Activated naive CD8-positive, alpha-beta T cell treated with anti-CD3 and anti-CD28 coated beads for 36 hours (primary cell): Measurements from ENCODE around the gene MLLT11. TPM values are rescaled to one million over a fixed set of nuclear protein-coding genes. Genes with fewer than 3 reads are reported as not detected.
A peak's percentile ranks its signal among the peaks of the same experiment; 100 is the strongest.

Source experiments
- DNase-seq: peaks from one replicate; pipeline ENCODE4 v3.0.0; 2021
- H3K27ac Mint-ChIP-seq: one replicate; pipeline ENCODE4 v1.8.0; 2022; ENCODE audit warnings: mild to moderate bottlenecking, moderate library complexity, mixed read lengths
- H3K27me3 Mint-ChIP-seq: one replicate; pipeline ENCODE4 v1.8.0; 2022; ENCODE audit warnings: mild to moderate bottlenecking, mixed read lengths
- H3K36me3 Mint-ChIP-seq: one replicate; pipeline ENCODE4 v1.8.0; 2021; ENCODE audit warnings: mild to moderate bottlenecking, mixed read lengths
- H3K4me1 Mint-ChIP-seq: one replicate; pipeline ENCODE4 v1.8.0; 2021; ENCODE audit warnings: mixed read lengths
- H3K4me3 Mint-ChIP-seq: one replicate; pipeline ENCODE4 v1.8.0; 2022; ENCODE audit warnings: mild to moderate bottlenecking, moderate library complexity, mixed read lengths
- H3K9me3 Mint-ChIP-seq: one replicate; pipeline ENCODE4 v1.8.0; 2022; ENCODE audit warnings: mixed read lengths
- total RNA-seq, 2 experiments: library from RNA; stranded (reverse); gene quantifications; one replicate each; pipeline ENCODE4 v1.2.3, GENCODE V29; 2021

MLLT11 gene
- 1 to 10 TPM; 4.9 to 5.0 TPM for total RNA-seq

- H3K4me3 Mint-ChIP-seq: peak within 1 kb of the TSS; percentile 96
- peaks cover 40% of the 10 kb centered on the region for H3K36me3 Mint-ChIP-seq
- H3K9me3 Mint-ChIP-seq: no peaks in the 10 kb centered on the region
- no peaks in the 10 kb centered on the region for H3K27me3 Mint-ChIP-seq
- DNase-seq: peak; percentile 38
- peaks cover 50% of the 10 kb centered on the region for H3K4me1 Mint-ChIP-seq
- peak within 1 kb of the TSS; percentile 95 for H3K27ac Mint-ChIP-seq
Observed at GRCh38 chr1:151060007-151060656, at the start of gene MLLT11. Gene MLLT11 (plus strand): TSS chr1:151060397. CDS start chr1:151067225, 6,828 bp downstream.

GRCh38 chr1:151011154-151011850 is 48.9 kb upstream of the MLLT11 start:
- no peak overlapping the region for H3K4me3 Mint-ChIP-seq
- no peaks in the 10 kb centered on the region for H3K9me3 Mint-ChIP-seq
- peaks cover 56% of the 10 kb centered on the region for H3K4me1 Mint-ChIP-seq

GRCh38 chr1:151012684-151013471 is 47.3 kb upstream of the MLLT11 start:
- H3K27ac Mint-ChIP-seq: no peak overlapping the region
- H3K4me3 Mint-ChIP-seq: no peak overlapping the region
- no peaks in the 10 kb centered on the region for H3K27me3 Mint-ChIP-seq
- no peak for DNase-seq
- peaks cover 1% of the 10 kb centered on the region for H3K36me3 Mint-ChIP-seq
- no peaks in the 10 kb centered on the region for H3K9me3 Mint-ChIP-seq
- H3K4me1 Mint-ChIP-seq: peaks cover 42% of the 10 kb centered on the region

More at GRCh38 chr1:151011154-151011850, 48.9 kb upstream of the MLLT11 start:
- Mint-ChIP-seq H3K27me3 (no peaks in the 10 kb centered on the region), H3K36me3 (peaks cover 1% of the 10 kb centered on the region), H3K27ac (peak overlapping the region; percentile 73)
- no peak for DNase-seq

- Mint-ChIP-seq H3K27me3 (no peaks in the 10 kb centered on the region), H3K36me3 (peaks cover 1% of the 10 kb centered on the region), H3K4me1 (peaks cover 39% of the 10 kb centered on the region), H3K27ac (no peak overlapping the region), H3K4me3 (no peak overlapping the region), H3K9me3 (no peaks in the 10 kb centered on the region)
- no peak for DNase-seq
Observed at GRCh38 chr1:151013518-151013917, 46.7 kb upstream of the MLLT11 start.

- H3K27me3 Mint-ChIP-seq: no peaks in the 10 kb centered on the region
- no peaks in the 10 kb centered on the region for H3K36me3 Mint-ChIP-seq
Observed at GRCh38 chr1:151024540-151025146, 35.6 kb upstream of the MLLT11 start.

GRCh38 chr1:151026460-151026859 is 33.7 kb upstream of the MLLT11 start:
- no peaks in the 10 kb centered on the region for H3K27me3 Mint-ChIP-seq
- H3K4me3 Mint-ChIP-seq: no peak overlapping the region
- no peaks in the 10 kb centered on the region for H3K36me3 Mint-ChIP-seq
- no peaks in the 10 kb centered on the region for H3K9me3 Mint-ChIP-seq
- no peak overlapping the region for H3K27ac Mint-ChIP-seq
- DNase-seq: no peak
- peaks cover 5% of the 10 kb centered on the region for H3K4me1 Mint-ChIP-seq

More at GRCh38 chr1:151024540-151025146, 35.6 kb upstream of the MLLT11 start:
- DNase-seq: peak; percentile 80
- H3K4me3 Mint-ChIP-seq: no peak overlapping the region
- peak overlapping the region; percentile 49 for H3K27ac Mint-ChIP-seq
- no peaks in the 10 kb centered on the region for H3K9me3 Mint-ChIP-seq
- H3K4me1 Mint-ChIP-seq: peaks cover 5% of the 10 kb centered on the region

GRCh38 chr1:151032164-151032563 is 28.0 kb upstream of the MLLT11 start:
- Mint-ChIP-seq H3K27ac (no peak overlapping the region), H3K4me1 (no peaks in the 10 kb centered on the region), H3K9me3 (no peaks in the 10 kb centered on the region), H3K27me3 (no peaks in the 10 kb centered on the region), H3K4me3 (no peak overlapping the region), H3K36me3 (peaks cover 4% of the 10 kb centered on the region)
- no peak for DNase-seq

GRCh38 chr1:151035167-151035566 is 25.0 kb upstream of the MLLT11 start:
- DNase-seq: no peak
- peaks cover 4% of the 10 kb centered on the region for H3K36me3 Mint-ChIP-seq
- no peaks in the 10 kb centered on the region for H3K4me1 Mint-ChIP-seq
- no peaks in the 10 kb centered on the region for H3K27me3 Mint-ChIP-seq
- no peak overlapping the region for H3K27ac Mint-ChIP-seq
- no peaks in the 10 kb centered on the region for H3K9me3 Mint-ChIP-seq
- no peak overlapping the region for H3K4me3 Mint-ChIP-seq

- Mint-ChIP-seq H3K27ac (no peak within 1 kb of the TSS), H3K36me3 (peaks cover 4% of the 10 kb centered on the region), H3K4me1 (no peaks in the 10 kb centered on the region), H3K4me3 (no peak within 1 kb of the TSS), H3K27me3 (no peaks in the 10 kb centered on the region), H3K9me3 (no peaks in the 10 kb centered on the region)
- no peak for DNase-seq
Observed at GRCh38 chr1:151036356-151036755, 23.8 kb upstream of the MLLT11 start, which contains the start of gene BNIPL. Gene BNIPL (plus strand): TSS chr1:151036586. CDS start chr1:151036726, 140 bp downstream.

- Mint-ChIP-seq H3K27me3 (no peaks in the 10 kb centered on the region), H3K27ac (no peak overlapping the region), H3K4me1 (no peaks in the 10 kb centered on the region), H3K36me3 (peaks cover 4% of the 10 kb centered on the region), H3K4me3 (no peak overlapping the region), H3K9me3 (no peaks in the 10 kb centered on the region)
- DNase-seq: no peak
Observed at GRCh38 chr1:151037032-151037431, 23.2 kb upstream of the MLLT11 start.

GRCh38 chr1:151039521-151039920 is 20.7 kb upstream of the MLLT11 start:
- Mint-ChIP-seq H3K9me3 (no peaks in the 10 kb centered on the region), H3K27me3 (no peaks in the 10 kb centered on the region), H3K36me3 (no peaks in the 10 kb centered on the region), H3K4me1 (peaks cover 6% of the 10 kb centered on the region), H3K4me3 (no peak overlapping the region), H3K27ac (no peak overlapping the region)
- DNase-seq: no peak

- Mint-ChIP-seq H3K36me3 (no peaks in the 10 kb centered on the region), H3K9me3 (no peaks in the 10 kb centered on the region), H3K27me3 (no peaks in the 10 kb centered on the region), H3K27ac (no peak overlapping the region), H3K4me3 (no peak overlapping the region), H3K4me1 (peaks cover 22% of the 10 kb centered on the region)
- peak; percentile 21 for DNase-seq
Observed at GRCh38 chr1:151043163-151043562, 17.0 kb upstream of the MLLT11 start.

- Mint-ChIP-seq H3K4me1 (peaks cover 48% of the 10 kb centered on the region), H3K36me3 (peaks cover 16% of the 10 kb centered on the region), H3K27me3 (no peaks in the 10 kb centered on the region), H3K27ac (peak within 1 kb of the TSS; percentile 93), H3K4me3 (peak within 1 kb of the TSS; percentile 90), H3K9me3 (no peaks in the 10 kb centered on the region)
- peak; percentile 69 for DNase-seq
Observed at GRCh38 chr1:151047591-151047924, 12.6 kb upstream of the MLLT11 start, which contains the start of gene C1orf56. Gene C1orf56 (plus strand): TSS chr1:151047751. CDS start chr1:151047848, 97 bp downstream.

- Mint-ChIP-seq H3K27me3 (no peaks in the 10 kb centered on the region), H3K36me3 (peaks cover 19% of the 10 kb centered on the region), H3K27ac (peak overlapping the region; percentile 93), H3K9me3 (no peaks in the 10 kb centered on the region), H3K4me3 (peak overlapping the region; percentile 90), H3K4me1 (peaks cover 47% of the 10 kb centered on the region)
- DNase-seq: peak; percentile 68
Observed at GRCh38 chr1:151047925-151048644, 12.1 kb upstream of the MLLT11 start.
